ENCODE results near the gene CRIP1. TPM values are rescaled to one million over a fixed set of nuclear protein-coding genes. Genes with fewer than 3 reads are reported as not detected.

The CRIP1 gene
- polyA plus RNA-seq, 3 donors = 688 to 2,084 (median 1,032) TPM

- peaks cover 4 to 10% of the 10 kb centered on the region in 2 donors for H3K36me3 Mint-ChIP-seq
- TF ChIP-seq, protein P1, sequence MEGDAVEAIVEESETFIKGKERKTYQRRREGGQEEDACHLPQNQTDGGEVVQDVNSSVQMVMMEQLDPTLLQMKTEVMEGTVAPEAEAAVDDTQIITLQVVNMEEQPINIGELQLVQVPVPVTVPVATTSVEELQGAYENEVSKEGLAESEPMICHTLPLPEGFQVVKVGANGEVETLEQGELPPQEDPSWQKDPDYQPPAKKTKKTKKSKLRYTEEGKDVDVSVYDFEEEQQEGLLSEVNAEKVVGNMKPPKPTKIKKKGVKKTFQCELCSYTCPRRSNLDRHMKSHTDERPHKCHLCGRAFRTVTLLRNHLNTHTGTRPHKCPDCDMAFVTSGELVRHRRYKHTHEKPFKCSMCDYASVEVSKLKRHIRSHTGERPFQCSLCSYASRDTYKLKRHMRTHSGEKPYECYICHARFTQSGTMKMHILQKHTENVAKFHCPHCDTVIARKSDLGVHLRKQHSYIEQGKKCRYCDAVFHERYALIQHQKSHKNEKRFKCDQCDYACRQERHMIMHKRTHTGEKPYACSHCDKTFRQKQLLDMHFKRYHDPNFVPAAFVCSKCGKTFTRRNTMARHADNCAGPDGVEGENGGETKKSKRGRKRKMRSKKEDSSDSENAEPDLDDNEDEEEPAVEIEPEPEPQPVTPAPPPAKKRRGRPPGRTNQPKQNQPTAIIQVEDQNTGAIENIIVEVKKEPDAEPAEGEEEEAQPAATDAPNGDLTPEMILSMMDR (IDR thresholded peaks at IDR 0.05) = no peak
- WGBS (ENCODE audit: insufficient coverage) = under 1% methylated on average over 117 of the region's 118 CpGs
- H3K4me1 Mint-ChIP-seq = peaks cover 16% of the 10 kb centered on the region
- H3K9me3 Mint-ChIP-seq = peaks cover 5 to 21% (median 9%) of the 10 kb centered on the region in 7 donors
- H3K36me3 ChIP-seq (replicated peaks in 1 of 2; ENCODE audit: control insufficient read depth in 1 of 2, insufficient read depth in 2 of 2, low read length in 2 of 2) = peaks cover 0 to 2% of the 10 kb centered on the region in 2 donors
- peaks cover 9 to 27% of the 10 kb centered on the region in 2 donors for H3K9me3 ChIP-seq (replicated peaks in 1 of 2; ENCODE audit: control insufficient read depth in 1 of 2, insufficient read depth in 1 of 2, low read length in 2 of 2)
- H2AFZ ChIP-seq (ENCODE audit: insufficient read depth, low read depth, low read length, poor library complexity, severe bottlenecking) = peak within 1 kb of the TSS; percentile 65
- peaks cover 24 to 56% of the 10 kb centered on the region in 2 donors for H3K27me3 ChIP-seq (ENCODE audit: control insufficient read depth in 2 of 2, insufficient read depth in 2 of 2, low read length in 2 of 2)
- H3K9ac ChIP-seq (ENCODE audit: insufficient read depth, low read length, poor library complexity, severe bottlenecking) = peak within 1 kb of the TSS; percentile 36
- H3K27ac Mint-ChIP-seq = peak within 1 kb of the TSS in 1 of 7 donors; percentile 13
- H3K4me1 ChIP-seq (ENCODE audit: control insufficient read depth in 1 of 2, insufficient read depth in 2 of 2, low read length in 2 of 2) = peaks cover 17 to 33% of the 10 kb centered on the region in 2 donors
- H3K4me3 Mint-ChIP-seq = peak within 1 kb of the TSS; percentile 66 to 81
- H3K27me3 Mint-ChIP-seq (ENCODE audit: low read depth in 3 of 3) = peaks cover 40 to 64% (median 49%) of the 10 kb centered on the region in 3 donors
- peak within 1 kb of the TSS; percentile 82 for H3K4me2 ChIP-seq (replicated peaks; ENCODE audit: extremely low read depth, low read length, poor library complexity, severe bottlenecking)
- peak in 1 of 3 donors; percentile 26 for DNase-seq
- peaks cover 7% of the 10 kb centered on the region for H4K20me1 ChIP-seq (ENCODE audit: insufficient read depth, low read length)
- H3K79me2 ChIP-seq (ENCODE audit: insufficient read depth, low read length) = no peaks in the 10 kb centered on the region
- intact Hi-C loops (cut with micrococcal nuclease) = loop anchor here (2.0 to 5.0 kb wide), 2 partner anchors 14 to 87 kb away; no protein-coding TSS in a partner anchor
- no peak within 1 kb of the TSS for H3K27ac ChIP-seq (ENCODE audit: low read depth in 1 of 2, low read length in 2 of 2)
- peak within 1 kb of the TSS; percentile 22 to 73 (median 24) for H3K4me3 ChIP-seq (replicated peaks in 1 of 3; ENCODE audit: low read depth in 2 of 3, low read length in 3 of 3)
These were observed 12.0 kb upstream of the CRIP1 start, which contains the start of gene CRIP2 for GRCh38 chr14:105474483-105475268. CRIP2 (plus strand) TSS chr14:105474821; CDS start chr14:105474863, 42 bp downstream.

DNA sequence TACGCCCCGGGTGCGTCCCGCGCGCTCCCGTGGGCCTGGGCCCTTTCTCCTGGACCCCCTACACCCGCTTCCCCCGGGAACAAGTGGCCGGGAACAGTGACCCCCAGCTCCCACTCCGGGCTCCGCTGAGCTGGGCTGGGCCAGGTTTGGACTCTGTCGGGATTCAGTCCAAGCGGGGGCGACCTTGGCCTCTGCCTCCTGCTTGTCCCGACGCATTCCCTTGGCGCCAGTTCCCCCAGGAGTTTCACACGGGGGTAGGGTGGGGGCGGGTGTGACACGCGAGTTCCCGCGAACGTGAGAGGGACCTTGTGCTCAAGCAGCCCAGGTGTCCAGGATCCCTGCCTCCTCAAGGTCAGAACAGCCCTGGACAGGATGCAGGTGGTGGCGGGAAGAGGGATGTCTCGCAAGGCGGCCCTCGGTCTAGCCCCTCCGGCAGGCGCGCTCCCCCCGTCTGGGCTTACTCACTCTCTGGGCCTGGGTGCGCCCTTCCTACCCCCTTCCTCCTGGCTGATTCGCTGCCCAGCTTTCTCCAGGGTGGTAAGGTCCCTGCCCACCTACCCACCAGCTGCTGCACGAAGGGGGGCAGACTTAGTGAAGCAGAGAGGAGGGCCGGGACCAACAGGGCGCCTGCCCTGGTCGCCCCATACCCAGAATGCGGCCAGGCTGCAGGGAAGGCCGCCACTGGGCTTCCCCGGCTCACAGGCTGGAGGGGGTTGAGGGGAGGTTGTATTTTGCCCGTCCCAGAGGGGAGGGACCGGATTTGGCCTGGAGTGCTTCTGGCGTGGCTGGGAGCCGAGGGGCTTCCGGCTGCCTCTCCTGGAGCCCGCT lies 11.2 kb upstream of the CRIP1 start:
- Histone ChIP-seq H4K20me1 (ENCODE audit: insufficient read depth, low read length) (peaks cover 7% of the 10 kb centered on the region), H3K27me3 (ENCODE audit: control insufficient read depth in 2 of 2, insufficient read depth in 2 of 2, low read length in 2 of 2) (peaks cover 26 to 65% of the 10 kb centered on the region in 2 donors), H3K79me2 (ENCODE audit: insufficient read depth, low read length) (no peaks in the 10 kb centered on the region), H3K9ac (ENCODE audit: insufficient read depth, low read length, poor library complexity, severe bottlenecking) (no peak overlapping the region), H3K36me3 (replicated peaks in 1 of 2; ENCODE audit: control insufficient read depth in 1 of 2, insufficient read depth in 2 of 2, low read length in 2 of 2) (no peaks in the 10 kb centered on the region), H3K27ac (ENCODE audit: low read depth in 1 of 2, low read length in 2 of 2) (no peak overlapping the region), H3K4me2 (replicated peaks; ENCODE audit: extremely low read depth, low read length, poor library complexity, severe bottlenecking) (peak overlapping the region; percentile 82), H3K4me3 (replicated peaks in 1 of 3; ENCODE audit: low read depth in 2 of 3, low read length in 3 of 3) (peak overlapping the region in 1 of 3 experiments; percentile 67), H3K9me3 (replicated peaks in 1 of 2; ENCODE audit: control insufficient read depth in 1 of 2, insufficient read depth in 1 of 2, low read length in 2 of 2) (peaks cover 9 to 27% of the 10 kb centered on the region in 2 donors), H2AFZ (ENCODE audit: insufficient read depth, low read depth, low read length, poor library complexity, severe bottlenecking) (peak overlapping the region; percentile 65), H3K4me1 (ENCODE audit: control insufficient read depth in 1 of 2, insufficient read depth in 2 of 2, low read length in 2 of 2) (peaks cover 20 to 37% of the 10 kb centered on the region in 2 donors)
- TF ChIP-seq, protein P1 (IDR thresholded peaks at IDR 0.05) = no peak
- Mint-ChIP-seq H3K9me3 (peaks cover 5 to 23% (median 13%) of the 10 kb centered on the region in 7 donors), H3K27ac (peak overlapping the region in 1 of 7 donors; percentile 13), H3K4me1 (peaks cover 22% of the 10 kb centered on the region), H3K27me3 (ENCODE audit: low read depth in 3 of 3) (peaks cover 46 to 72% (median 57%) of the 10 kb centered on the region in 3 donors), H3K36me3 (peaks cover 0 to 4% of the 10 kb centered on the region in 2 donors), H3K4me3 (peak overlapping the region; percentile 58 to 63)
- 7% methylated on average over 43 of the region's 48 CpGs for WGBS (ENCODE audit: insufficient coverage)
- DNase-seq = no peak
- intact Hi-C loops (cut with micrococcal nuclease) = loop anchor here in 1 of 2 donors (2.0 kb wide), 1 partner anchor 13 kb away; no protein-coding TSS in a partner anchor

Measured in CD14-positive monocyte (primary cell).